HAP-1 (cell line): ENCODE data around the gene LGALS4.
"Not testable (repeated sequence)": the region's sequence is repeated elsewhere in the genome, so short reads cannot be mapped to it uniquely, and the experiment has no call there.

ENCODE experiments used
- DNase-seq, 2 experiments: peaks; one replicate each; pipeline ENCODE4 v3.0.0-alpha.2; 2016 to 2020; ENCODE audit warnings: low spot score in 2 of 2
- H3K27me3 ChIP-seq: fragments of 250-450 bp; sonication (Bioruptor Pico); 2 replicates; pipeline ENCODE4 v1.5.1; 2020; ENCODE audit warnings: low read depth, mild to moderate bottlenecking, moderate library complexity
- H3K36me3 ChIP-seq: fragments of 250-450 bp; sonication (Bioruptor Pico); replicated peaks from 2 replicates; pipeline ENCODE4 v1.5.1; 2020; ENCODE audit warnings: mild to moderate bottlenecking
- H3K4me1 ChIP-seq: fragments of 250-450 bp; sonication (Bioruptor Pico); 2 replicates; pipeline ENCODE4 v1.5.1; 2020; ENCODE audit warnings: mild to moderate bottlenecking
- H3K4me3 ChIP-seq: fragments of 250-450 bp; sonication (Bioruptor Pico); 2 replicates; pipeline ENCODE4 v1.5.1; 2020; ENCODE audit warnings: mild to moderate bottlenecking, moderate library complexity
- H3K9me3 ChIP-seq: fragments of 250-450 bp; sonication (Bioruptor Pico); 2 replicates; pipeline ENCODE4 v1.5.1; 2020; ENCODE audit warnings: mild to moderate bottlenecking, moderate library complexity
- in situ Hi-C: fragments of 300-500 bp; cut with MboI; formaldehyde crosslinking; loops from 3 replicates; pipeline ENCODE4 v1.14.3; 2020; ENCODE audit warnings: low sequenced_read_pairs, inconsistent platforms, mixed read lengths

Gene LGALS4

DNA sequence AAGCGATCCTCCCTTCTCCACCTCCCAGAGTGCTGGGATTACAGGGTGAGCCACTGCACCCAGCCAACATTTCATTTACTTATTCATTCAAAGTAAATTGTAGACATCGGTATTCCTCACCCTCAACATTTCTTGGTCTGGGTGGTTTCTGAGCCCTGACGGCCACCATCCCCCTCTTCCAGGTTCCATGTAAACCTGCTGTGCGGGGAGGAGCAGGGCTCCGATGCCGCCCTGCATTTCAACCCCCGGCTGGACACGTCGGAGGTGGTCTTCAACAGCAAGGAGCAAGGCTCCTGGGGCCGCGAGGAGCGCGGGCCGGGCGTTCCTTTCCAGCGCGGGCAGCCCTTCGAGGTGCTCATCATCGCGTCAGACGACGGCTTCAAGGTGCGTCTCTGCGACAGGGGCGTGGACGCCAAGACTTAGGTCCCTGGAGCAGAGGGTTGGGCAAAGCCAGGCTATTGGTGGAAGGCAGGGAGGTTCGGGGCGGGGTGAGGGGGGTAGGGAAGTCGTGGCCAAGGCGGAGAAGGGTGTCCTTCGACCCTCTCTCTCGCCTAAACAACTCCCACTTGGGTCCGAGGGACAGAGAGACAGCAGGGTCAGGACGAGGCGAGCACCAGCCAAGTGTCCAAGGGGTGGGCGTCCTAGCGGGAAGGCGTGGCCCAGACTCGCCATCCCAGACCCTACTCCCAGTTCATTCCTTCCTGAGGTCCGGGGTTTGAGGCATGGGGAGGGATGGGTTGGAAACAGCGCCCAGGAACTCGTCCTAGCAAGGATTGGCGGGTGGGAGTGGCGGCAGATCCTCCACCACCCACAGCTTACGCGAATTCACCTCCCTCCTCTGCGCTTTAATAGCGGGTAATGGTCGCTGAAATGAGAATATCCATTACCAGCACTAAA lies 22.0 kb downstream of the LGALS4 start:
- H3K4me1 ChIP-seq, H3K4me3 ChIP-seq, H3K36me3 ChIP-seq, DNase-seq, H3K27me3 ChIP-seq, H3K9me3 ChIP-seq, in situ Hi-C loops: not testable (repeated sequence)

DNA sequence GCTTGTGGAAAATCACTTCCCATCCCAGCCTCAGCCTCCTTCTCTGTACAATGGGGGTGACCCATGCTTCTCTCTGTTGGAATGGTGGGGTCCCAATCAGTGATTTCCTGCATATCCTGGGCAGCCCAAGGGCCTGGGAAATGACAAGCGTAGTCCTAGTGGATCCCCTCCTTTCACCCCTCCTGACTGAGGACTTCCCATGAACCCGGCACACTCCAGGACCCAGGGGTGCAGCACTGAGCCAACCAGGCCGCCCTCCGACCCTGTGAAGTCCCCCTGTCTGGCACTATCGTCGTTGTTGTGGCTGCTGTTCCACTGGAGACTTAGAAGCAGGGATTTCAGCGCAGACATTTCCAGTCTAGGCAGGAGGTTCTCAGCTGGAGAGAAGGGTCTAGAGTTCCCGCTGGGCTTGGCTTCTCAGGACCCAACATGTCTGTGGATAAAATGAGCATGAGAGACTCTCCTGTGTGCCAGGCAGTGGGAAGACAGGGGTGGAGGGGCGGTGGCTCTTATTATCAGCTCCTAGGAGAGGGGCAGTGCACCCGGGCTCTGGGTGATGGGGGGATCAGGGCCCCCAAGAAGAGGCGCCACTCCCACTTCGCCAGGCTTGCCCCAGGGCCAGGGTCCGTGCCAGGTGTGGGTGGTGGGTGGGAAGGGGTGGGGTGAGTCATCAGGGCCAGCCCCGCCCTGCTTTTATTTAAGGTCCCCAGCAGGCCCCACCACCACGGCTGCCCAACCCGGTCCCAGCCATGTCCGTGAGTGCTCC lies 24.1 kb downstream of the LGALS4 start, which contains the start of gene LGALS7B:
LGALS7B (plus strand) TSS at position 723 of the 766 bp plus-strand sequence; CDS start at position 750, 27 bp downstream.
- Histone ChIP-seq H3K36me3 (no peaks in the 10 kb centered on the region), H3K4me3 (no peak within 1 kb of the TSS), H3K9me3 (no peaks in the 10 kb centered on the region), H3K27me3 (no peaks in the 10 kb centered on the region), H3K4me1 (no peaks in the 10 kb centered on the region)
- in situ Hi-C loops = no loop called here
- no peak for DNase-seq

- no peak overlapping the region for H3K4me3 ChIP-seq
- DNase-seq = no peak
- in situ Hi-C loops = no loop called here
Measured at GRCh38 chr19:38786572-38787265, 26.0 kb downstream of the LGALS4 start.

GRCh38 chr19:38786061-38786460 lies 26.7 kb downstream of the LGALS4 start:
- H3K4me3 ChIP-seq, H3K27me3 ChIP-seq, H3K36me3 ChIP-seq, H3K4me1 ChIP-seq, in situ Hi-C loops, DNase-seq, H3K9me3 ChIP-seq: not testable (repeated sequence)

More at GRCh38 chr19:38786572-38787265, 26.0 kb downstream of the LGALS4 start:
- no peaks in the 10 kb centered on the region for H3K4me1 ChIP-seq
- H3K36me3 ChIP-seq = no peaks in the 10 kb centered on the region
- H3K9me3 ChIP-seq = no peaks in the 10 kb centered on the region
- H3K27me3 ChIP-seq = no peaks in the 10 kb centered on the region

GRCh38 chr19:38785187-38785699 lies 27.5 kb downstream of the LGALS4 start:
- no peak for DNase-seq
- H3K4me1 ChIP-seq = no peaks in the 10 kb centered on the region
- no peaks in the 10 kb centered on the region; the same call in 1 of the 2 replicates for H3K27me3 ChIP-seq
- in situ Hi-C loops = no loop called here
- no peaks in the 10 kb centered on the region for H3K36me3 ChIP-seq
- no peaks in the 10 kb centered on the region for H3K9me3 ChIP-seq
- H3K4me3 ChIP-seq = no peak overlapping the region

DNA sequence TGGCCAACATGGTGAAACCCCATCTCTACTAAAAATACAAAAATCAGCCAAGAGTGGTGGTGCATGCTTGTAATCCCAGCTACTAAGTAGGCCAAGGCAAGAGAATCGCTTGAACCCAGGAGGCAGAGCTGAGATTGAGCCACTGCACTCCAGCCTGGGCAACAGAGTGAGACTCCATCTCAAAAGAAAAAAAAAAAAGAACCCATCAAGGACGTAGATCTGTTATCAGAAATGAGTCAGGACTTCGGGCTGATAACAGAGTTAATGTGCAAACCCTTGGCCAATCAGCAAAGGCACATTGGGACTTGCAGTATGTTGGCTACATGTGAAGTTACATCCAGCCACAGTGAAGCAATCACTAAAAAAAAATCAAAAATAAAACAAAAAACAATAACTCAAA lies 28.5 kb downstream of the LGALS4 start:
- DNase-seq = no peak
- H3K36me3 ChIP-seq = no peaks in the 10 kb centered on the region
- H3K9me3 ChIP-seq = no peaks in the 10 kb centered on the region
- no peaks in the 10 kb centered on the region; the same call in 1 of the 2 replicates for H3K27me3 ChIP-seq
- H3K4me3 ChIP-seq = no peak overlapping the region
- H3K4me1 ChIP-seq = no peaks in the 10 kb centered on the region
- in situ Hi-C loops = no loop called here

- H3K4me1 ChIP-seq = not testable (repeated sequence)
Measured at GRCh38 chr19:38782212-38782611, 30.5 kb downstream of the LGALS4 start.

GRCh38 chr19:38781058-38781457 lies 31.7 kb downstream of the LGALS4 start:
- H3K4me3 ChIP-seq = no peak overlapping the region
- no peak for DNase-seq
- no peaks in the 10 kb centered on the region for H3K9me3 ChIP-seq
- no peaks in the 10 kb centered on the region; the same call in 1 of the 2 replicates for H3K27me3 ChIP-seq
- H3K36me3 ChIP-seq = no peaks in the 10 kb centered on the region
- H3K4me1 ChIP-seq = no peaks in the 10 kb centered on the region
- in situ Hi-C loops = no loop called here

More at GRCh38 chr19:38782212-38782611, 30.5 kb downstream of the LGALS4 start:
- DNase-seq, H3K27me3 ChIP-seq, H3K4me3 ChIP-seq, H3K36me3 ChIP-seq, in situ Hi-C loops, H3K9me3 ChIP-seq: not testable (repeated sequence)

DNA sequence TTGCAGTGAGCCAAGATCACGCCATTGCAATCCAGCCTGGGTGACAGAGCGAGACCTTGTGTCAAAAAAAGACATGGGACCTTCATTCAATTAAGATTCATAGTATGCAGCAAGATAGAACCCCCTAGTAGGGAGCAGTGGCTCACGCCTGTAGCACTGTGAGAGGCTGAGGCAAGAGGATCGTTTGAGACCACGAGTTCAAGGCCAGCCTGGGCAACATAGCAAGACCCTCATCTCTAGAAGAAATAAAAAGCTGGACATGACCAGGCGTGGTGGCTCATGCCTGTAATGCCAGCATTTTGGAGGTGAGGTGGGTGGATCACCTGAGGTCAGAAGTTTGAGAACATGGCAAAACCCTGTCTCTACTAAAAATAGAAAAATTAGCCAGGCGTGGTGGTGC lies 32.3 kb downstream of the LGALS4 start:
- no peak for DNase-seq
- H3K36me3 ChIP-seq = no peaks in the 10 kb centered on the region
- H3K27me3 ChIP-seq = no peaks in the 10 kb centered on the region; the same call in 1 of the 2 replicates
- no peak overlapping the region for H3K4me3 ChIP-seq
- no peaks in the 10 kb centered on the region for H3K4me1 ChIP-seq
- in situ Hi-C loops = no loop called here
- no peaks in the 10 kb centered on the region for H3K9me3 ChIP-seq

DNA sequence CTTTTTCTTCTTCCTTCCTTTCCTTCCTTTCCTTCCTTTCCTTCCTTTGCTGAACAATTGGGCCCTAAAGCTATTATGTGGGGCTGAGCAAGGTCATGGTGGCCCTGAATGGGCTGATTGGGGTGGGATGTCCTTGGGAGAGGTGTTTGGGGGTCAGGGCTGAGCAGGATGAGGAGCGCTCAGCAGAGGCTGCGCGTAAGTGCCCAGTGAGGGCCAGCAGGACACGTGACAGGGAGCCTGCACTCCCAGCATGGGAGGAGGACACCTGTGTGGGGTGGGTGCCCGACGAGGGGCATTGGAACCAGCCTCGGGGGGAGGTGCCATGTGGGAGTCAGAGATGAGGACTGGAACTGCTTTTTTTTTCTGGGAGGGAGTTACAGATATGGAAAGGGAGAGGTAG lies 34.0 kb downstream of the LGALS4 start:
- Histone ChIP-seq H3K4me1 (no peaks in the 10 kb centered on the region), H3K36me3 (no peaks in the 10 kb centered on the region), H3K9me3 (no peaks in the 10 kb centered on the region), H3K27me3 (no peaks in the 10 kb centered on the region; the same call in 1 of the 2 replicates), H3K4me3 (no peak overlapping the region)
- DNase-seq = no peak
- in situ Hi-C loops = no loop called here

DNA sequence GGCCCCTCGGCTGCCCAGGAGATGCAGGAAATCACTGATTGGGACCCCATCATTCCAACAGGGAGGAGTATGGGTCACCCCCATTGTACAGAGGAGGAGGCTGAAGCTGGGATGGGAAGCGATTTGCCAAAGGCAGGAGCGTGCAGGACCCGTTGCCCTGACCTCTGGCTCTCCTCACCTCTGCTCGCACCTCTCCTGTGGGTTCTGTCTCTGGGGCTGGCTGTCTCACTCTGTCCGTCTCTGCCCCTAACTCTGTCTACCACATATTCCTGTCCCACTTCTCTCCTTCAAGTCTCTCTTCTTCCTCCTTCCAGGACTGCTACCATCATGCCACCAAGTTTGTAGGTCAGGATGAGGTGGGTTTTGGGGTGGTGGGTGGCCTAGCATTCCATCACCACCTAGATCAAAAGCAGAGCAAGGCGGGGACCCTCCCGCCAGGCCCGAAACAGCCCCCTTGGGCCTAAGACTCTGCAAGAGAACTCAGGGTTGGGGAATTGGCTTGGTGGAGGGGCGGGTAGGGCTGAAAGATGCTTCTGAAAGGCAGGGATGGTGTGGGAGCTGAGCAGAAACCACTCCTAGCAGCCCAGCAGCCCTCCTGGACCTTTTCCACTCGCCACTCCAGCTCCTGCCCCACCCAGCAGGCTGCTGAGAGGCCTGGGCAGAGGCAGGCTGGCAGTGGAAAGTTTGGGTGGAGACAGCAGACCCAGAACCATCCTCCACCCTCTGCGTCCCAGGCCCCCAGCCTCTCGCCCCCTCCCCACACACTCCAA lies 38.4 kb downstream of the LGALS4 start:
- H3K27me3 ChIP-seq = no peaks in the 10 kb centered on the region
- in situ Hi-C loops = no loop called here
- H3K4me1 ChIP-seq = no peaks in the 10 kb centered on the region
- H3K36me3 ChIP-seq = no peaks in the 10 kb centered on the region
- no peak overlapping the region for H3K4me3 ChIP-seq
- DNase-seq = no peak
- H3K9me3 ChIP-seq = no peaks in the 10 kb centered on the region

- no peak for DNase-seq
- no peaks in the 10 kb centered on the region for H3K4me1 ChIP-seq
- H3K4me3 ChIP-seq = no peak within 1 kb of the TSS
- in situ Hi-C loops = no loop called here
- H3K9me3 ChIP-seq = no peaks in the 10 kb centered on the region
- no peaks in the 10 kb centered on the region for H3K27me3 ChIP-seq
- H3K36me3 ChIP-seq = no peaks in the 10 kb centered on the region
Measured at GRCh38 chr19:38773469-38774177, 39.1 kb downstream of the LGALS4 start, which contains the start of gene LGALS7. Gene LGALS7 (minus strand): TSS chr19:38773517. CDS start chr19:38773492, 25 bp downstream.
